ENCODE results near the gene UST. TPM values are rescaled to one million over a fixed set of nuclear protein-coding genes. Genes with fewer than 3 reads are reported as not detected.

UST gene
- total RNA-seq, 2 donors from 2014 or later = 1.1 to 2.7 TPM

DNA sequence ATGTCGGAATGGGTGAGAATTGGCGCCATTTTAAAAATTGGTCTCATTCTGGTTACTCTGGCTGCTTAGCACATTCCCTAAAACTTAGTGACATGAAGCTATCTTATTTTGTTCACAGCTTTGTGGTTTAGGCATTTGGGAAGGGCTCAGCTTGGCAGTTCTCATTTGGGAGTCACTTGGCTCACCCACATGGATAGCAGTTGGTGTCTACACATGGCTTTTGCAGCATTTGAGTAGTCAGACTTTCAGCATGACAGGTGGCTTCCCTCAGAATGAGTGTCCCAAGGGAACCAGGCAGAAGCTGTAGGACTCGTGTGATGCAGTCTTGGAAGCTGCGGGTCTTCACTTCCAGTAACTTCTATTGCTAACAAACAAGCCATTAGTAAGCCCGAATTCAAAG is 64.6 kb downstream of the UST start:
- intact Hi-C loops (cut with DNase I) = no loop called here

DNA sequence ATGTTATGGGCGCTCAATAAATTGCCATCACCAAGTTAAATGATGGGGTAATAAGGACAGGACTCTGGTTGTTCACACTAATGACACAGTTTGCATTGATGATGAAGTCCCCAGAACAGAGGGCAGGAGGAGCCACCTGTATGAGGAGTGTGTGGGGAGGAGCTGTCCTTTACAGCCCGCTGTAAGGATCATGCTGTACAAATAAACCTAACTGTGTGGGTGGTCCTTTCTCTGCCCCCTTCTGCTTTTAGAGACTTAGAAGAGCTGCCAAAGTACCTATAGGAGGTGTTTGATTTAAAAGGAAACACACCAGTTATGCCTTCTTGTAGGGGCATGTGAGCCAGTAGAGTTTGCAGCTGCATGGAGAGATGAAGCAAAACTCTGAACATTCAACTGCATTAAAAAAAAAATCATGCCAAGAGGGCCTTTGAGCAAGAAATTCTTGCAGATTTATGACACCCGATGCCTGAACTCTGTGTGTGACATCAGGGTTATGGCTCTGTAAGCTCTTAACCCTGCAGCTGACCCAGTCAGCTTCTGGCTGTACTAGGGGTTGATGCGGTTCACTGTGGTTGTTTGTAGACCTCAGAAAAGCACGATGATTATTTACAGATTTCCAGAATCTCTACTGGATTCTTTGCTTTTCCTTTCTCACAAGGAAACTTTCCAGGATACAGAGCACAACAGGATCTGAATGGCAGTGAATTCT is 67.4 kb downstream of the UST start:
- Histone ChIP-seq H3K4me3 (no peak overlapping the region), H3K27me3 (no peaks in the 10 kb centered on the region), H3K9ac (ENCODE audit: low read depth in 2 of 2, low read length in 2 of 2) (no peak overlapping the region), H3K9me3 (no peaks in the 10 kb centered on the region), H3K27ac (no peak overlapping the region), H3K36me3 (no peaks in the 10 kb centered on the region), H3K4me1 (no peaks in the 10 kb centered on the region)
- TF ChIP-seq CTCF (IDR thresholded peaks at IDR 0.05) = no peak
- intact Hi-C loops (cut with DNase I) = no loop called here
- no peak for DNase-seq

More for the DNA sequence above, 64.6 kb downstream of the UST start:
- no peak for TF ChIP-seq CTCF (IDR thresholded peaks at IDR 0.05)
- H3K27me3 ChIP-seq = no peaks in the 10 kb centered on the region
- H3K36me3 ChIP-seq = no peaks in the 10 kb centered on the region
- H3K9me3 ChIP-seq = no peaks in the 10 kb centered on the region
- no peak overlapping the region for H3K4me3 ChIP-seq
- H3K4me1 ChIP-seq = no peaks in the 10 kb centered on the region
- no peak for DNase-seq
- H3K27ac ChIP-seq = no peak overlapping the region
- H3K9ac ChIP-seq (ENCODE audit: low read depth in 2 of 2, low read length in 2 of 2) = no peak overlapping the region

GRCh38 chr6:148814869-148815268 is 68.0 kb downstream of the UST start:
- H3K4me3 ChIP-seq = no peak overlapping the region
- no peaks in the 10 kb centered on the region for H3K36me3 ChIP-seq
- no peak overlapping the region for H3K27ac ChIP-seq
- intact Hi-C loops (cut with DNase I) = no loop called here
- TF ChIP-seq CTCF (IDR thresholded peaks at IDR 0.05) = no peak
- no peak for DNase-seq
- H3K9me3 ChIP-seq = no peaks in the 10 kb centered on the region
- no peak overlapping the region for H3K9ac ChIP-seq (ENCODE audit: low read depth in 2 of 2, low read length in 2 of 2)
- no peaks in the 10 kb centered on the region for H3K4me1 ChIP-seq
- no peaks in the 10 kb centered on the region for H3K27me3 ChIP-seq

DNA sequence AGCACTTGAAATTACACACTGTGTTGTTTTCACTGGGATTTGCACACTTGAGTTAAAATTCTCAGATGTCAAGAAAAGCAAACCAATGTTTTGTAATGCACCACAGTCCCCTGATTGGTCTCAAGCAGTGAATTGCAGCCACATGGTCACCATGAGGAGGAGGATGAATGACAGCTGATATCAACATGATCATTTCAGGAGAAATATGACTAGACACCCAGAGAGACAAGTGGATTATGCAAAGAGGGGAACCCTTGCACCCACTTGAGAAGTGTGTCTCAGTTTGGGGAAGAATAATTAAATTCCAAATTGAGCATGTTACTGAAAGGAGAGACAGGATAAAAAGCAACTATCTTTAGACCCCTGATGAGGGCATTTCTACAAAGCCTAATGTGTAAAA is 69.3 kb downstream of the UST start:
- no peak for DNase-seq
- Histone ChIP-seq H3K27ac (no peak overlapping the region), H3K27me3 (no peaks in the 10 kb centered on the region), H3K4me3 (no peak overlapping the region), H3K9ac (ENCODE audit: low read depth in 2 of 2, low read length in 2 of 2) (no peak overlapping the region), H3K36me3 (no peaks in the 10 kb centered on the region), H3K9me3 (no peaks in the 10 kb centered on the region), H3K4me1 (no peaks in the 10 kb centered on the region)
- intact Hi-C loops (cut with DNase I) = no loop called here
- TF ChIP-seq CTCF (IDR thresholded peaks at IDR 0.05) = no peak

- DNase-seq = no peak
- Histone ChIP-seq H3K9ac (ENCODE audit: low read depth in 2 of 2, low read length in 2 of 2) (no peak overlapping the region), H3K4me3 (no peak overlapping the region), H3K27ac (no peak overlapping the region), H3K27me3 (no peaks in the 10 kb centered on the region), H3K4me1 (no peaks in the 10 kb centered on the region), H3K9me3 (no peaks in the 10 kb centered on the region), H3K36me3 (no peaks in the 10 kb centered on the region)
- no peak for TF ChIP-seq CTCF (IDR thresholded peaks at IDR 0.05)
- intact Hi-C loops (cut with DNase I) = no loop called here
Observed at GRCh38 chr6:148817689-148818088, 70.9 kb downstream of the UST start.
